GM18511 (cell line): Measurements from ENCODE around the gene SORD.
A peak's percentile ranks its signal among the peaks of the same experiment; 100 is the strongest.
"Not testable (repeated sequence)": the region's sequence is repeated elsewhere in the genome, so short reads cannot be mapped to it uniquely, and the experiment has no call there.

Experiments
- ATAC-seq: cut with Tn5 transposase; IDR thresholded peaks from one replicate; pipeline ENCODE4 v1.9.1; 2021; ENCODE audit warnings: mild to moderate bottlenecking, moderate library complexity; ENCODE audit not compliant: unreplicated experiment

The SORD gene

GRCh38 chr15:45023659-45024225 is 747 bp downstream of the SORD start:
- ATAC-seq = no peak

- not testable (repeated sequence) for ATAC-seq
These were observed 1.7 kb downstream of the SORD start for GRCh38 chr15:45024649-45025048.

- ATAC-seq = not testable (repeated sequence)
These were observed 2.6 kb downstream of the SORD start for GRCh38 chr15:45025627-45026026.

- ATAC-seq = no peak
These were observed 3.7 kb downstream of the SORD start for GRCh38 chr15:45026651-45027190.

GRCh38 chr15:45027220-45027619 is 4.2 kb downstream of the SORD start:
- ATAC-seq = no peak

- ATAC-seq = no peak
These were observed 7.7 kb downstream of the SORD start for GRCh38 chr15:45030743-45031142.

GRCh38 chr15:45031522-45032028 is 8.6 kb downstream of the SORD start:
- not testable (repeated sequence) for ATAC-seq

- not testable (repeated sequence) for ATAC-seq
These were observed 9.5 kb downstream of the SORD start for GRCh38 chr15:45032501-45032900.

- not testable (repeated sequence) for ATAC-seq
These were observed 11.1 kb downstream of the SORD start for GRCh38 chr15:45034087-45034486.

GRCh38 chr15:45034600-45035375 is 11.8 kb downstream of the SORD start:
- ATAC-seq = not testable (repeated sequence)

- peak; percentile 88 for ATAC-seq
These were observed 14.1 kb downstream of the SORD start for GRCh38 chr15:45036812-45037781.

GRCh38 chr15:45037936-45038335 is 14.9 kb downstream of the SORD start:
- ATAC-seq = no peak

GRCh38 chr15:45040396-45040795 is 17.4 kb downstream of the SORD start:
- not testable (repeated sequence) for ATAC-seq

GRCh38 chr15:45041538-45041937 is 18.5 kb downstream of the SORD start:
- ATAC-seq = not testable (repeated sequence)

- ATAC-seq = not testable (repeated sequence)
These were observed 19.9 kb downstream of the SORD start for GRCh38 chr15:45042859-45043258.

- ATAC-seq = not testable (repeated sequence)
These were observed 21.3 kb downstream of the SORD start for GRCh38 chr15:45044270-45044669.

GRCh38 chr15:45048449-45048793 is 25.4 kb downstream of the SORD start:
- peak; percentile 15 for ATAC-seq

- peak; percentile 63 for ATAC-seq
These were observed 26.0 kb downstream of the SORD start for GRCh38 chr15:45048794-45049631.

- no peak for ATAC-seq
These were observed 27.6 kb downstream of the SORD start for GRCh38 chr15:45050587-45050986.

- ATAC-seq = not testable (repeated sequence)
These were observed 29.7 kb downstream of the SORD start for GRCh38 chr15:45052676-45053075.
